Measurements from ENCODE around the gene RFLNA. TPM values are rescaled to one million over a fixed set of nuclear protein-coding genes. Genes with fewer than 3 reads are reported as not detected.

Gene RFLNA
- total RNA-seq, 4 donors from 2014 or later = 0.15 to 1.1 (median 0.23) TPM

- Histone ChIP-seq H3K27ac (no peak overlapping the region), H3K36me3 (no peaks in the 10 kb centered on the region), H3K4me3 (no peak overlapping the region), H3K9me3 (no peaks in the 10 kb centered on the region), H3K27me3 (no peaks in the 10 kb centered on the region), H3K4me1 (no peaks in the 10 kb centered on the region)
- ATAC-seq (no peak), DNase-seq (no peak)
- intact Hi-C loops (cut with DNase I; ENCODE audit: low total_unique reads) = no loop called here
- TF ChIP-seq CTCF (IDR thresholded peaks at IDR 0.05 in 4 of 5, conservative IDR thresholded peaks at IDR 0.05 in 1 of 5) (no peak), POLR2A (IDR thresholded peaks at IDR 0.05) (no peak)
- in situ Hi-C loops (cut with MboI; ENCODE audit: low sequenced_read_pairs in 4 of 4) = no loop called here
Measured at GRCh38 chr12:124309231-124309630, 14.3 kb downstream of the RFLNA start.

- no peak for DNase-seq
- intact Hi-C loops (cut with DNase I; ENCODE audit: low total_unique reads) = no loop called here
Measured at GRCh38 chr12:124309744-124310143, 14.9 kb downstream of the RFLNA start.

GRCh38 chr12:124310178-124310577 is 15.3 kb downstream of the RFLNA start:
- H3K9me3 ChIP-seq = no peaks in the 10 kb centered on the region
- H3K27ac ChIP-seq = no peak overlapping the region
- no peak overlapping the region for H3K4me3 ChIP-seq
- ATAC-seq (no peak), DNase-seq (no peak)
- intact Hi-C loops (cut with DNase I; ENCODE audit: low total_unique reads) = no loop called here
- H3K36me3 ChIP-seq = no peaks in the 10 kb centered on the region
- no peaks in the 10 kb centered on the region for H3K27me3 ChIP-seq
- in situ Hi-C loops (cut with MboI; ENCODE audit: low sequenced_read_pairs in 4 of 4) = loop anchor here in 3 of 4 donors (10.0 kb wide), 2 partner anchors 255 to 265 kb away; no protein-coding TSS in a partner anchor
- TF ChIP-seq POLR2A (IDR thresholded peaks at IDR 0.05) (no peak), CTCF (IDR thresholded peaks at IDR 0.05 in 4 of 5, conservative IDR thresholded peaks at IDR 0.05 in 1 of 5) (no peak)
- no peaks in the 10 kb centered on the region for H3K4me1 ChIP-seq

More at GRCh38 chr12:124309744-124310143, 14.9 kb downstream of the RFLNA start:
- no peaks in the 10 kb centered on the region for H3K9me3 ChIP-seq
- TF ChIP-seq POLR2A (IDR thresholded peaks at IDR 0.05) = no peak
- TF ChIP-seq CTCF (IDR thresholded peaks at IDR 0.05 in 4 of 5, conservative IDR thresholded peaks at IDR 0.05 in 1 of 5) = no peak
- no peak for ATAC-seq
- H3K36me3 ChIP-seq = no peaks in the 10 kb centered on the region
- H3K27ac ChIP-seq = no peak overlapping the region
- H3K4me1 ChIP-seq = no peaks in the 10 kb centered on the region
- no peak overlapping the region for H3K4me3 ChIP-seq
- H3K27me3 ChIP-seq = no peaks in the 10 kb centered on the region
- in situ Hi-C loops (cut with MboI; ENCODE audit: low sequenced_read_pairs in 4 of 4) = loop anchor here in 3 of 4 donors (10.0 kb wide), 2 partner anchors 255 to 265 kb away; no protein-coding TSS in a partner anchor

GRCh38 chr12:124310785-124311184 is 15.9 kb downstream of the RFLNA start:
- Histone ChIP-seq H3K9me3 (no peaks in the 10 kb centered on the region), H3K4me1 (no peaks in the 10 kb centered on the region), H3K36me3 (no peaks in the 10 kb centered on the region), H3K27me3 (no peaks in the 10 kb centered on the region), H3K4me3 (no peak overlapping the region), H3K27ac (no peak overlapping the region)
- no peak for TF ChIP-seq CTCF (IDR thresholded peaks at IDR 0.05 in 4 of 5, conservative IDR thresholded peaks at IDR 0.05 in 1 of 5)
- no peak for TF ChIP-seq POLR2A (IDR thresholded peaks at IDR 0.05)
- in situ Hi-C loops (cut with MboI; ENCODE audit: low sequenced_read_pairs in 4 of 4) (loop anchor here in 3 of 4 donors (10.0 kb wide), 2 partner anchors 256 to 266 kb away; no protein-coding TSS in a partner anchor), intact Hi-C loops (cut with DNase I; ENCODE audit: low total_unique reads) (no loop called here)
- DNase-seq (no peak), ATAC-seq (no peak)
